Peyer's patch (tissue), 4 donors: Measurements from ENCODE around the gene POGZ.

Experiments
- POLR2A ChIP-seq, 2 donors: fragments of 450-650 bp; IDR thresholded peaks; one replicate each; pipeline ENCODE4 v1.5.1; 2017; ENCODE audit warnings: antibody characterized with exemption in 2 of 2, mild to moderate bottlenecking in 2 of 2, moderate library complexity in 2 of 2
- TF ChIP-seq, protein P1 (sequence below), 6 experiments: fragments of 450-650 bp in 4 of 6; fragments of 200-600 bp in 2 of 6; sonication (generic) in 1 of 6; IDR thresholded peaks; one replicate each; pipeline ENCODE4 v1.5.1; 2017 to 2019; ENCODE audit warnings: antibody characterized with exemption in 6 of 6, mild to moderate bottlenecking in 3 of 6, moderate library complexity in 1 of 6

GRCh38 chr1:151371370-151372057 is 87.8 kb downstream of the POGZ start:
- TF ChIP-seq POLR2A (IDR thresholded peaks at IDR 0.05): no peak
- TF ChIP-seq, protein P1, sequence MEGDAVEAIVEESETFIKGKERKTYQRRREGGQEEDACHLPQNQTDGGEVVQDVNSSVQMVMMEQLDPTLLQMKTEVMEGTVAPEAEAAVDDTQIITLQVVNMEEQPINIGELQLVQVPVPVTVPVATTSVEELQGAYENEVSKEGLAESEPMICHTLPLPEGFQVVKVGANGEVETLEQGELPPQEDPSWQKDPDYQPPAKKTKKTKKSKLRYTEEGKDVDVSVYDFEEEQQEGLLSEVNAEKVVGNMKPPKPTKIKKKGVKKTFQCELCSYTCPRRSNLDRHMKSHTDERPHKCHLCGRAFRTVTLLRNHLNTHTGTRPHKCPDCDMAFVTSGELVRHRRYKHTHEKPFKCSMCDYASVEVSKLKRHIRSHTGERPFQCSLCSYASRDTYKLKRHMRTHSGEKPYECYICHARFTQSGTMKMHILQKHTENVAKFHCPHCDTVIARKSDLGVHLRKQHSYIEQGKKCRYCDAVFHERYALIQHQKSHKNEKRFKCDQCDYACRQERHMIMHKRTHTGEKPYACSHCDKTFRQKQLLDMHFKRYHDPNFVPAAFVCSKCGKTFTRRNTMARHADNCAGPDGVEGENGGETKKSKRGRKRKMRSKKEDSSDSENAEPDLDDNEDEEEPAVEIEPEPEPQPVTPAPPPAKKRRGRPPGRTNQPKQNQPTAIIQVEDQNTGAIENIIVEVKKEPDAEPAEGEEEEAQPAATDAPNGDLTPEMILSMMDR (IDR thresholded peaks at IDR 0.05): no peak
